HG03175 (cell line): ENCODE measurements around the gene PKP2.
"Not testable (repeated sequence)": the region's sequence is repeated elsewhere in the genome, so short reads cannot be mapped to it uniquely, and the experiment has no call there.

Experiments used
- ATAC-seq: cut with Tn5 transposase; IDR thresholded peaks from one replicate; pipeline ENCODE4 v1.9.1; 2021; ENCODE audit warnings: mild to moderate bottlenecking, moderate library complexity; ENCODE audit not compliant: unreplicated experiment

Gene PKP2

DNA sequence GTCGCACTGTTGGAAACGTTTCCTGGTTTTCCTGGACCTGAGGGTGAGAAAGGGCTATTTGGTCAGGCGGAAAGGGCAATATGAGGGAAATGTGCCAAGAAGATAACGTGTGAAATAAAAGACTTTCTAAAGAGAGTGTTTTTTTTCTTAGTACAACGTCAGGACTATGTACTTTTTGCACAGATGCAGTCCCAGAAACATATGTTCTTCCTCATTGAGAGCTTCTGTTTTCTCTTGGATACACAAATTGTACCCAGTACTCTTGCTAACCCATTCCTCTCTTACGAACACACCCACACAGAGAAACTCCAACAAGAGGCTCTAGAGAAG, 669 bp upstream of the PKP2 start:
- ATAC-seq: no peak

DNA sequence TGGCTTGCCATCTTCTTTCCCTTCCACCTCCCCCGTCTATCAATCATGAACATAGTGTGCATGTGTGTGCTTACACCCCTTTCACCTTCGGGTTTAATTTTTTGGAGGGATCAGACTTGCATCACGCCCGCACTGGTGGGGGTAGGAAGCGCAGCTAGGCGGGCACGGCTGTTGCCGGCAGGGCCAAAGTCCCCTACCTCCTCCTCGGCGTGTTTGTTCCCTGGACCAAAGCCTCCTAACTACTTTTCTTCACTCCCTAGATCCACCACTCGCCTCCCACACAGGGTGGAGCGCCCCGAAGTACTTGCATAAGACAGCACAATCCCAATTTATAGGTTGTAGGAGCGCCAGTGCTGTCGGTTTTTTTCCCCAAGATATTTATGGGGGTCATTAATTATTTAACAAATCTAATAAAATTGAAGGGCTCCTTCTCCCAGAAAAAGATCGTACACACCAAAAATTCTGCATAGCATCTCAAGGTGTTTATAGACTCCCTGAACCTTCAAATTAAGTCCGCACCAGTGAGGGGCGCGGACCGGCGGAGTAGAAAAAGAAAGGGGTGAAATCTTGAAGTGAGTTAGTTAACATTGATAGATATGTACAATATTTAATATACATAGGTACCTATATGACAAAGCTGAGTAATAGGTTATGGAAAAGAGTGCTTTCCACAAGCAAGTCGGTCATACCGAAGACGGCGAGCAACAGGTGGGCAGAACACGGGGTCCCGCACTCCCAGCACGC, 717 bp downstream of the PKP2 start:
- no peak for ATAC-seq

- no peak for ATAC-seq
Observed at GRCh38 chr12:32894566-32894965, 2.0 kb downstream of the PKP2 start.

GRCh38 chr12:32893458-32893857, 3.1 kb downstream of the PKP2 start:
- no peak for ATAC-seq

DNA sequence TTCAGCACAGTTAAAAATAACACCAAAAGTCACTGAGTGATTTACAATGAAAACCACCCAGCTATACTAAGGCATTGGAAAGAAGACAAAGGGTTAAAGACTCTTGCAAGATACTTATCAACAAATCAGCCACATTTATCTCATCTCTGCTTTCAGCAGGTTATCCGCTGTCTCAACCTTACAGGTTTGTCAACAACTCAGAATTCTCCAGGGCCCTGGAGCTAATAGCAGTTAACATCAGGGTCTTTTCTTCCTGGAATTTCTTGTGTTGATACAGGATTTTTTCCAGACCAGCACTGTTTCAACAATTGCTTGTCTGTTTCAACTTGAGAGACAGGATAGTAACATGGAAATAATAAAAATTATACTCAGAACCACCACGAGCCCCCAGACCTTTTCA, 3.5 kb downstream of the PKP2 start:
- no peak for ATAC-seq

GRCh38 chr12:32892369-32892768, 4.2 kb downstream of the PKP2 start:
- not testable (repeated sequence) for ATAC-seq

GRCh38 chr12:32891956-32892355, 4.6 kb downstream of the PKP2 start:
- no peak for ATAC-seq

DNA sequence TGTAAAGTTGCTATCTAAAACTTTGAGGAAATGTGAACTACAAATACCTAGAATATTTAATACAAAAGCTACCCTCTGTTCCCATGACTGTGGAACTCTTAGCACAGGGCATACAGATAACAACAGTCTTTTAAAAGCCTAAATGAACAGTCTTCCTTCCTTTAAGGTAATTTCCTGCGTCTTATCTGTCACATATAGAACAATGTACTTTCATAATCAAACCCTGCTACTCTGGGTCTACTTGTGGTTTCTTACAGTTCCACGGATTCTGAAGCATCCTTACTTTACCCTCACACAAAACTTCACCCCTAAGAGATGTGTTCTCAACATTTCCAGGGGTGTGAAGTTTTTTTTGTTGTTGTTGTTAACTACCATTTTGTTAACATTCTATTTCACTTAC, 5.1 kb downstream of the PKP2 start:
- no peak for ATAC-seq

GRCh38 chr12:32889011-32889760, 7.4 kb downstream of the PKP2 start:
- ATAC-seq: no peak

DNA sequence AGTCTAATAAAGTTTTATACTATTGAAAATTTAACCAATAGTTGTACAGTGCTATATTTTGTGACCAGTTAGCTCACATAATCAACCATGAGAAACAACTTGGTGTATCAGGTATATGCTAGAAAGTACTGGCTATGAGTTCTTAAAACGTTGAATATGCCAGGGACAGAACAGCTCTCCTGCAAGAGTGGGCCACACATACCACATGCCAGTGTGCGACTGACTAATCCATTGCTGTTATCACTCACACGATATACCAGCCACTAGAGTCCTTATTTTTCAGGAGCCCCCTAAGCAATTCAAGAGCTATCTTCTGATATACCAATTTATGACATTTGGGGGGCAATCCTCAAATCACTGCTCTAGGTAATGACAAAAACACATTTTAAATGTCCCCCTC, 9.5 kb downstream of the PKP2 start:
- no peak for ATAC-seq

- ATAC-seq: no peak
Observed at GRCh38 chr12:32885831-32886230, 10.7 kb downstream of the PKP2 start.

DNA sequence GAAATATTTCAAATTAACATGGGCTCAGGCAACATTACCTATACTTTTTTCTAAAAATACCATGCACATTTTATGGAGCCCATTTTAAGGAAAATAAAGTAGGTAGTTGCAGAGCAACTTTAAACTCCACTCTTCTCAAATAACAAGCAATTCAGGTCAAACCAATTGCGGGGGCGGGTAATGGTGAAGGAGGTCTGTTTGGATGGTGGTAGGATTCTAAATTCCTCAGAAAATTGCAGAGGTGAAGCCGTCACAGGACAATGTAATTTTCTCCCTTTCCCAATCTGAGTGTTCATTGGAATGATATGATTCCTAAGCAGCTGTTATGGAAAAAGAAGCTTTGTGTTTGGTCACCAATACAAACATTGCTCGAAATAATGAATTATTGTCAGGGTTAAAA, 11.6 kb downstream of the PKP2 start:
- ATAC-seq: no peak

DNA sequence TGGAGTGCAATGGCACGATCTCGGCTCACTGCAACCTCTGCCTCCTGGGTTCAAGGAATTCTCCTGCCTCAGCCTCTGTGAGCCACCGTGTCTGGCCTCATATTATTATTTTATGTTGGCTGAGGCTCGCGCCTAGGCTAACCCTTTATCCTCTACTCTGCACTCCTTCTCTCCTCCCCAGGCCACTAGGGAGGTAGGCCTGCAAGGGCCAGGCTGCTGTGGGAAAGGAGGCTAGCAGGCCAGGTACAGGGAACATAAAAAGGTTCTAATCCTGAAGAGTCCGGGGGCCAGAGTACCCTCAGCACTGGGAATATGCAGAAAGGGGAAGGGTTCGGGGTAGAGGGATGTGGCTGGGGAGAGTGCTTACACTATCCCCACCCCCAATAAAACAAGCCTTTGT, 14.9 kb downstream of the PKP2 start:
- ATAC-seq: no peak

- ATAC-seq: no peak
Observed at GRCh38 chr12:32881107-32881506, 15.5 kb downstream of the PKP2 start.

DNA sequence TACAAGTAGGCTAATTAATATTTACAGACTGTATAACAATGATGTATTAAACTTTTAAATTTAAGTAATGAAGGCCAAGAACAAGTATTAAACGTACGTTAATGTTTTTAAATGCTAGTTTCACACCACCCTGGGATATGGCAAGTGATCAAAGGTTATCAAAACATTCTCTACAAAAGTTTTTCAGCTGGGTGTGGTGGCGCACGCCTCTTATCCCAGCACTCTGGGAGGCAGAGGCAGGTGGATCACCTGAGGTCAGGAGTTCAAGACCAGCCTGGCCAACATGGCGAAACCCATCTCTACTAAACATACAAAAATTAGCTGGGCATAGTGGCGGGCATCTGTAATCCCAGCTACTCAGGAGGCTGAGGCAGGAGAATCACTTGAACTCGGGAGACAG, 17.5 kb downstream of the PKP2 start:
- ATAC-seq: not testable (repeated sequence)

DNA sequence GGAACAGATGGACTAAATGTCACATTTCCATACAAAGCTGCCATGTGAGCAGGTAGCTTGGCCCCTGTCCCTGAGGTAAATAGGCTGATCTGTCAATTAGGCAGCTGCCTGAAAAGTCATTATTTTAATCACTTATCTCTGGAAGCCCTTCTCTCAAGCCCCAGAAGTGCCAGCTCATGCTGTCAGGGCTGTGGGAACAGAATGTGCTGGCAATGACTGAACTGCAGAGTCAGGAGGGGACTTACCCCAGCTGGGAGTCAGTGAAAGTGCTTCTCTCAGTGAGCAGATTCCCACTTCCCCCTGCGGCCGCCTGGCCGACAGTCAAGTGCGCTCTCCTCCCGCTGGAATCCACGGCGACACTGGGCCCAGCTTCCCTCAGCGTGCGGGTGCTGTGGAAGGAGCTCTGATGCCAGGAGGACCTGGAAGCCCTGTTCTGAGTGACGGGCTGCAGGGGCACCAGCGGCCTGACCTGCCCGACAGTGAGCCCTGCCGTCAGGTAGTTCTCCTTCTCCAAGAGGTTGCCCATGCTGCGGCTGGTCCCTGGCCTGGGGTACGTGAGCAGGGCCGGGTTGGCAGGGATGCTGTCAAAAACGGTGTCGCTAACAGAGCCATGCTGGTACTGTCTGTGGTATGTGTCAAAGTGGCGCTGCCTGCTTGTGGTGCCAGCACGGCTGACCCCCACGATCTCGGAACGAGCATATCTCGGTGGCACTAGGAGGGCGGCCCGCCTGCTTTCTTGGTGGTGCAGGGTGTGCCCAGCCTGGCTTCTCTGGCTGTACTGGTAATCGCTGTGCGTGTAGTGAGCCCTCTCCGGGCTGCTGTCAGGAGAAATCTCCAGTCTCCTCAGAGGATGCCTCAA, 18.7 kb downstream of the PKP2 start:
- no peak for ATAC-seq

DNA sequence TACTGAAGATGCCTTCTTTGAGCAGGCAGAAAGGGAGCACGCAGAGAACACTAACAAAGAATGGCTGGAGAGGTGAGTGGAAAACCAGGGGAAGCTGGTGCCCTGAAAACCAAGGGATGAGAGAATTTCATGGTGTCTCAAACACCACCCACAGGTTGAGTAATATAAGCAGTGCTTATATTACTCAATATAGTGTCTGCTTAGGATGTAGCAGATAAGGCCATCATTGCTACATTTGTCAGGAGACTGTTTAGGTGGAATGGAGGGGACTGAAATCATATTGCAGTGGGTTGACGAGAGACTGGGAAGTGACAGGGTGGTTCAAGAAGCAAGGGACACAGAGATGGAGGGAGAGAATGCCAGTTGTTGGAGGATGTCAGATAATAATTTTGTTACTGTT, 20.6 kb downstream of the PKP2 start:
- no peak for ATAC-seq

DNA sequence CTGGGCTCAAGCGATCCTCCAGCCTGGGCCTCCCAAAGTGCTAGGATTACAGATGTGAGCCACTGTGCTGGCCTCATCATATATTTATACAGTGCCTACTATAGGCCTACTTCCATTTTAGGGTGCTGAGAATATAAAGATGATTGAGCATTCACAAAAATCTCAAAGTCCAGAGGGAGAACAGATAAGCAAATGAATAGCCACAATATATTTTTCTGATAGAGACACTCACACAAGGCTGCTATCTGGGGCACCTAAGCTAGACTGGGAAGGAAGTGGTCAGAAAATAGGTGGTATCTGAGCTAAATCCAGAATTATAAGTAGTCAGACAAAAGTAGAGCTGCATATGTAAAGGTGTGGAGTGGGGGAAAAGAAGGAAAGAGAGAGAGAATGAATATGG, 21.6 kb downstream of the PKP2 start:
- no peak for ATAC-seq

DNA sequence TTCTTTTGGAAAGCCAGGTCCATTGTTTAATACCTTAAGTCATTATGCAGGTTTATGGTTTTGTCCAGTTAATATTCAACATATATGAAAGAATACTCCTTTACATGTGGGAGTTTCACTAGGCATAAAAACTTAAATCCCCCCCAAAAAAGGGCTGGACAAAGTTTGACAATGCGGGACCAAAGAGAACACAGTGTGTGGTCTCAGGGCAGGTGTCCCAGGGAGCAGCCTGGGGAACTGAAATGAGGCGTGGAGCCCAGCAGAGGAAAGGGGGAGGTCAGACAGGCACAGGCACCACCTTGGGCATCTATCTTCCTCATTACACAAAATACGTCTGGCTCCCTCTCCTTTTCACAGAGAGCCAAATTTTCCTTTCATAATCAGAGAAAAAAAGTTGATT, 22.5 kb downstream of the PKP2 start:
- no peak for ATAC-seq

- not testable (repeated sequence) for ATAC-seq
Observed at GRCh38 chr12:32872416-32872815, 24.2 kb downstream of the PKP2 start.

DNA sequence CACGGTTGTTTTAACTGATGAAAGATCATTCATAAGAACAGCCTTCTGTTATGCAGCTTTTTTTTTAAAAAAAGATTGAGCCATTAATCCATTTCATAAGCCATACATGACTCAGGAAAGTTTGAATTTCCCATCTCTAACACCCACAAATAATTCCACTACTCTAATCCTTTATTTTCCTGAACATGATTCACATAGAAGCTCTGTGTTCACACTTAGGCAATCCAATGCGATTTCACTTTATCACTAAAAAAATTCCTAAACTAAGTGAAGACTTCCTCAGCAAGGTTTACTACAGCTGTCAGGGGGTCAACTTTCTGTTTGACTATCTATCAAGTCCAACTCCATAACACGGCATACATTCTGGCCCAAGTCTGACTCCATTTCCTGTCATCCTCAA, 25.9 kb downstream of the PKP2 start:
- no peak for ATAC-seq

GRCh38 chr12:32868885-32869284, 27.7 kb downstream of the PKP2 start:
- no peak for ATAC-seq
